Heart right ventricle (tissue), 16 donors: ENCODE data around the gene NBEA. TPM values are rescaled to one million over a fixed set of nuclear protein-coding genes. Genes with fewer than 3 reads are reported as not detected.

Experiments used
- ATAC-seq, 8 donors: fragments of 200-7000 bp; cut with Tn5 transposase; one replicate each; pipeline ENCODE4 v1.9.1; 2020; ENCODE audit warnings: mild to moderate bottlenecking in 8 of 8, moderate library complexity in 8 of 8, moderate number of reproducible peaks in 1 of 8
- DNase-seq, 2 donors: peaks; one replicate each; pipeline ENCODE4 v3.0.0-alpha.2; 2020
- H3K27ac ChIP-seq, 10 donors: fragments of 200-600 bp; sonication (generic) in 2 of 10; one replicate each; pipeline versions ENCODE4 v1.5.0 to v1.8.0; 2020 to 2022; ENCODE audit warnings: mild to moderate bottlenecking in 3 of 10
- H3K27me3 ChIP-seq, 7 donors: fragments of 200-600 bp; one replicate each; pipeline ENCODE4 v1.8.0; 2021 to 2022; ENCODE audit warnings: mild to moderate bottlenecking in 2 of 7
- H3K36me3 ChIP-seq, 9 donors: fragments of 200-600 bp; sonication (generic) in 1 of 9; one replicate each; pipeline versions ENCODE4 v1.5.0 to v1.8.0; 2020 to 2022; ENCODE audit warnings: mild to moderate bottlenecking in 2 of 9
- H3K4me1 ChIP-seq, 9 donors: fragments of 200-600 bp; sonication (generic) in 1 of 9; one replicate each; pipeline versions ENCODE4 v1.5.0 to v1.8.0; 2020 to 2022; ENCODE audit warnings: mild to moderate bottlenecking in 4 of 9
- H3K4me3 ChIP-seq, 10 donors: fragments of 200-600 bp; sonication (generic) in 2 of 10; one replicate each; pipeline versions ENCODE4 v1.5.0 to v1.8.0; 2020 to 2022; ENCODE audit warnings: mild to moderate bottlenecking in 7 of 10, moderate library complexity in 2 of 10
- H3K9me3 ChIP-seq, 11 donors: fragments of 200-600 bp in 10 of 11; sonication (generic) in 2 of 11; one replicate each; pipeline versions ENCODE4 v1.5.0 to v1.8.0; 2013 to 2022; ENCODE audit warnings: mild to moderate bottlenecking in 2 of 11, control low read depth in 1 of 11, moderate library complexity in 1 of 11
- CTCF ChIP-seq, 9 donors: fragments of 200-600 bp; sonication (generic) in 2 of 9; IDR thresholded peaks; one replicate each; pipeline versions ENCODE4 v1.5.0 to v1.8.0; 2021 to 2022; ENCODE audit warnings: antibody characterized with exemption in 9 of 9, mild to moderate bottlenecking in 5 of 9, moderate library complexity in 1 of 9
- WGBS, 2 donors: extraction: QIAGEN DNeasy Blood & Tissue Kit; methylation state at CpG; one replicate each; pipeline ENCODE4 v1.1.7; 2013; ENCODE audit warnings: inconsistent platforms in 1 of 2; 5-methylcytosine and 5-hydroxymethylcytosine counted together
- intact Hi-C, 10 donors: fragments of 100-400 bp; cut with DNase I; formaldehyde crosslinking; loops; one replicate each; pipeline versions ENCODE4 v1.11.1 to v1.14.2; 2022
- polyA plus RNA-seq, 2 donors: library from polyadenylated mRNA; stranded (reverse); fragments of 200-250 nt; gene quantifications; one replicate each; pipeline ENCODE4 v1.2.3, GENCODE V29; 2013
- total RNA-seq, 10 donors: library from RNA; stranded (reverse); fragmentation: NEBNext Ultra II Directional in 3 of 10; extraction: Animal tissue kit (Norgen Biotek cat#: 25700) in 3 of 10; gene quantifications; one replicate each; pipeline versions ENCODE4 v1.2.1 to v1.2.4, GENCODE V29; 2021 to 2023
- donor health status: Arrhythmogenic right ventricular cardiomyopathy.
- donor health status: ischemic (EF 13 %, LVEDD 7.1; RV severe dilation, severe dysfunction).
- donor health status: healthy with polysubstance abuse.
- donor health status: DM: no; HTN: yes; CAD: no.
- donor health status: DM: no; HTN: no; CAD: no.
- donor health status: ischemic (EF 25% LVEDD 6.9; RV normal size, moderate dysfunction).
- donor health status: ischemic (EF 25% LVEDD 5.7; RV mildly dilated, moderate dysfunction).
- donor health status: healthy.
- donor health status: DM: yes; HTN: yes; CAD: no.
- donor health status: Ischemic cardiomyopathy.
- donor health status: ischemic (EF 35%, LVEDD 5.7; RV mildly dilated, moderate dysfunction).
- donor health status: nonischemic (EF 11% LVEDD 7.7; RV severe dilation, severe dysfunction).
- donor health status: DM: yes; HTN: yes; CAD: no.
- donor health status: PGD.
- donor health status: ischemic (EF 29% LVEDD 5.4; RV normal size, mild dysfunction).
- donor health status: nonischemic (EF 23%, LVEDD 6.1; RV moderate dilation, normal function).

Gene NBEA
- total and polyA plus RNA-seq, 12 donors, result 4.3 to 30.6 (median 24.5) TPM

DNA sequence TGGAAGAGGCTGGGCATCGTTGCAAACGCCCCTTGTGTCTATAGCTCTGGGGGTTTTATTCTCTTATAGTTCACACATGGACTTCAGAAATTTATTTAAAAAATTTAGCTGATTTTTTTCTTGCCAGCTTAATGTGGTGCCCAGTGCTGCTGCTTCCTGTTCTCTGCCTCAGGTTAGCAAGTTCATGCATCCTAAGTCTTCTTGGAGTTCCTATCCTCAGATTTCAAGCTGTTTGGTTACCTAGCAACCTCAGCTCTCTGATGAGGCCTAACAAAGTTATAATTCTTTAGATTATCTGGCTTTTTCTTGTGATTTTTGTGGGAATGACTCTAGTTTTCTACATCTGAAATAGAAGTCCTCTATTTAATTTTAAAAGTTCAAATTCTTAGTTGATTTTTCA is 283.5 kb downstream of the NBEA start:
- Histone ChIP-seq H3K27me3 (no peaks in the 10 kb centered on the region), H3K36me3 (peaks cover 0 to 26% (median 0%) of the 10 kb centered on the region in 9 donors), H3K27ac (no peak overlapping the region), H3K9me3 (peaks cover 0 to 8% (median 5%) of the 10 kb centered on the region in 11 donors), H3K4me1 (no peaks in the 10 kb centered on the region), H3K4me3 (no peak overlapping the region)
- 94 to 100% methylated on average over 2 of the region's 2 CpGs for WGBS, 2 donors
- no peak for DNase-seq
- intact Hi-C loops, result no loop called here
- TF ChIP-seq CTCF (IDR thresholded peaks at IDR 0.05), result no peak
- no peak for ATAC-seq

DNA sequence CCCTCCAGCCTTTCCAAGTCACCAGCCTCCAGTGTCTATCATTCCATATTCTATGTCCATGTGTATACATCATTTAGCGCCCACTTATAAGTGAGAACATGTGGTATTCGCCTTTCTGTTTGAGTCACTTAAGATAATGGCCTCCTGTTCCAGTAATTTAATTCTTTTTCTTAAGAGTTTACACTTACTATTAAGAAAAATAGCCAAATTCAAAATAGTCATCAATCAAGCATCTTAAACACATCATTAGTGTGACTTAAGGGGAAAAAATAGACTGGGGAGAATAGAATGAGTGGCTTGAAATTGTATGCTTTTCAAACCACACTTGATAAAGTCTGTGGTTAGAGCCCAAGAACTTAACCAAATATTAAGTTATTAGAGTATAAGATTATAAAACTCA is 286.5 kb downstream of the NBEA start:
- Histone ChIP-seq H3K27ac (no peak overlapping the region), H3K36me3 (peaks cover 0 to 31% (median 0%) of the 10 kb centered on the region in 9 donors), H3K4me3 (no peak overlapping the region), H3K4me1 (no peaks in the 10 kb centered on the region), H3K27me3 (no peaks in the 10 kb centered on the region), H3K9me3 (no peaks in the 10 kb centered on the region)
- no peak for TF ChIP-seq CTCF (IDR thresholded peaks at IDR 0.05)
- DNase-seq (no peak), ATAC-seq (no peak)
- intact Hi-C loops, result no loop called here
- WGBS, 2 donors, result 96% methylated on average over 2 of the region's 2 CpGs

- no peaks in the 10 kb centered on the region for H3K27me3 ChIP-seq
- peaks cover 0 to 21% (median 0%) of the 10 kb centered on the region in 9 donors for H3K36me3 ChIP-seq
- H3K4me3 ChIP-seq, result no peak overlapping the region
- H3K9me3 ChIP-seq, result no peaks in the 10 kb centered on the region
- H3K4me1 ChIP-seq, result no peaks in the 10 kb centered on the region
- intact Hi-C loops, result no loop called here
- TF ChIP-seq CTCF (IDR thresholded peaks at IDR 0.05), result no peak
- DNase-seq, result no peak
- 84 to 88% methylated on average over 1 of the region's 1 CpG for WGBS, 2 donors
- no peak overlapping the region for H3K27ac ChIP-seq
- no peak for ATAC-seq
Observed at GRCh38 chr13:35231426-35231825, 289.4 kb downstream of the NBEA start.

DNA sequence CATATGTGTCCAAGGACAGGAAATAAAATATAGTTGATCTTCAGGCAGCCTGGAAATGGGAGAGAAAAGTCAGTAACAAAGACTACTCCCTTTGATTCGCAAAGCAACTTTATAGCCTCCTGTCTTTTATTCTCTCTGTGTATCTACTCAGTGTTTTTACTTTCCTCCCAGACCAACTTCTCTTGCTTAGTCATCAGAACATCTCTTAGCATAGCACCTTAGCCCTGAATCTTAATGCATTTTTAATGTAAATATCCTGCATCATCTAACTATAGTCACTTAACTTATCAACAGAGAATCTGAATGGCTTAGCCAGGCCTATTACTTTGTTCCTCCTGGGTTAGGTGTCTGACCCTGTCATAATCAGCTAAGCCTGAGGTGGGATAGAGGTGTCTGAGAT is 296.2 kb downstream of the NBEA start:
- WGBS, 2 donors, result 95 to 96% methylated on average over 1 of the region's 1 CpG
- Histone ChIP-seq H3K36me3 (peaks cover 0 to 13% (median 0%) of the 10 kb centered on the region in 9 donors), H3K9me3 (no peaks in the 10 kb centered on the region), H3K27ac (no peak overlapping the region), H3K4me3 (no peak overlapping the region), H3K27me3 (no peaks in the 10 kb centered on the region), H3K4me1 (no peaks in the 10 kb centered on the region)
- DNase-seq (no peak), ATAC-seq (no peak)
- intact Hi-C loops, result no loop called here
- TF ChIP-seq CTCF (IDR thresholded peaks at IDR 0.05), result no peak
